Panc1 (cell line): ENCODE measurements around the gene FERMT3. TPM values are rescaled to one million over a fixed set of nuclear protein-coding genes. Genes with fewer than 3 reads are reported as not detected.

Source experiments
- ATAC-seq: fragments of 200-7000 bp; cut with Tn5 transposase; 2 replicates; pipeline ENCODE4 v1.9.1; 2020; ENCODE audit warnings: mild to moderate bottlenecking, moderate library complexity
- BruUV-seq: library from RNA; stranded (reverse); fragments of 400-500 nt; replicated peaks from 2 replicates; lab custom pipeline; 2021; lab: Mats Ljungman, UMichigan
- CTCF ChIA-PET: fragments of 300-600 bp; sonication (Branson Sonifier 250); formaldehyde crosslinking; loops from one replicate; lab custom pipeline; 2022; ENCODE audit warnings: antibody characterized with exemption; lab: Charles Lee
- POLR2A ChIA-PET: fragments of 300-600 bp; sonication (Branson Sonifier 250); formaldehyde crosslinking; loops from one replicate; lab custom pipeline; 2022; ENCODE audit warnings: antibody characterized with exemption; lab: Charles Lee
- DNase-seq: peaks from one replicate; pipeline ENCODE4 v3.0.0-alpha.2; 2010; ENCODE audit warnings: low read depth, low spot score
- H3K27ac ChIP-seq: 2 replicates; pipeline ENCODE4 v1.5.1; 2011; ENCODE audit warnings: mild to moderate bottlenecking, low read length, inconsistent platforms
- H3K27me3 ChIP-seq: fragments of 200-500 bp; sonication (Bioruptor generic); 2 replicates; pipeline ENCODE4 v1.6.0; 2014; ENCODE audit warnings: low read length, inconsistent platforms; ENCODE audit not compliant: control insufficient read depth, insufficient read depth
- H3K36me3 ChIP-seq: fragments of 200-500 bp; sonication (Bioruptor generic); 2 replicates; pipeline ENCODE4 v1.5.1; 2014; ENCODE audit warnings: inconsistent platforms, mild to moderate bottlenecking, low read length, moderate library complexity; ENCODE audit not compliant: control insufficient read depth, insufficient read depth
- H3K4me1 ChIP-seq: 2 replicates; pipeline ENCODE4 v1.5.1; 2011; ENCODE audit warnings: inconsistent platforms, mild to moderate bottlenecking, low read length, moderate library complexity; ENCODE audit not compliant: control insufficient read depth, insufficient read depth
- H3K4me3 ChIP-seq, 2 experiments: 2 replicates each; pipeline ENCODE4 v1.5.1; 2011 to 2012; ENCODE audit warnings: low read depth in 2 of 2, low read length in 2 of 2, mild to moderate bottlenecking in 2 of 2, inconsistent platforms in 1 of 2, moderate library complexity in 1 of 2
- H3K9me3 ChIP-seq: fragments of 200-500 bp; sonication (Bioruptor generic); 2 replicates; pipeline ENCODE4 v1.5.1; 2014; ENCODE audit warnings: low read depth, mild to moderate bottlenecking, inconsistent platforms, low read length, moderate library complexity; ENCODE audit not compliant: control insufficient read depth, insufficient read depth
- POLR2AphosphoS5 ChIP-seq: IDR thresholded peaks from 2 replicates; pipeline ENCODE4 v1.6.1; 2012; ENCODE audit warnings: mild to moderate bottlenecking, low read depth, low read length, moderate library complexity
- SIN3A ChIP-seq: IDR thresholded peaks from 2 replicates; pipeline ENCODE4 v1.6.1; 2012; ENCODE audit warnings: low read depth, mild to moderate bottlenecking, low read length, moderate library complexity, borderline replicate concordance; ENCODE audit not compliant: insufficient read depth
- TCF7L2 ChIP-seq: IDR thresholded peaks from 2 replicates; pipeline ENCODE4 v1.6.1; 2011; ENCODE audit warnings: mild to moderate bottlenecking, low read depth, low read length, inconsistent platforms
- in situ Hi-C: cut with HindIII; loops from 2 replicates; pipeline ENCODE4 v1.10.0; 2016; ENCODE audit warnings: low sequenced_read_pairs, low pct_unique_long_range_greater_than_20kb
- intact Hi-C: fragments of 100-400 bp; cut with micrococcal nuclease; formaldehyde crosslinking; loops from one replicate; pipeline ENCODE4 v1.10.0; 2022; ENCODE audit not compliant: unreplicated experiment
- total RNA-seq: library from RNA; stranded (reverse); gene quantifications from one replicate; pipeline ENCODE4 v1.2.1, GENCODE V29; 2021; ENCODE audit not compliant: unreplicated experiment
- TF ChIP-seq, protein P1 (sequence below): fragments of 450-650 bp; IDR thresholded peaks from 2 replicates; pipeline ENCODE4 v1.5.1; 2017; ENCODE audit warnings: mild to moderate bottlenecking
- TF ChIP-seq, protein P2 (sequence below), 2 experiments: IDR thresholded peaks; 2 replicates each; pipeline ENCODE4 v1.6.1; 2011 to 2012; ENCODE audit warnings: low read depth in 2 of 2, control low read depth in 1 of 2, low read length in 1 of 2, mild to moderate bottlenecking in 1 of 2, moderate library complexity in 1 of 2; ENCODE audit not compliant: insufficient read depth in 1 of 2

FERMT3 gene
- total RNA-seq, 1 experiment from 2014 or later, result 2.9 TPM

DNA sequence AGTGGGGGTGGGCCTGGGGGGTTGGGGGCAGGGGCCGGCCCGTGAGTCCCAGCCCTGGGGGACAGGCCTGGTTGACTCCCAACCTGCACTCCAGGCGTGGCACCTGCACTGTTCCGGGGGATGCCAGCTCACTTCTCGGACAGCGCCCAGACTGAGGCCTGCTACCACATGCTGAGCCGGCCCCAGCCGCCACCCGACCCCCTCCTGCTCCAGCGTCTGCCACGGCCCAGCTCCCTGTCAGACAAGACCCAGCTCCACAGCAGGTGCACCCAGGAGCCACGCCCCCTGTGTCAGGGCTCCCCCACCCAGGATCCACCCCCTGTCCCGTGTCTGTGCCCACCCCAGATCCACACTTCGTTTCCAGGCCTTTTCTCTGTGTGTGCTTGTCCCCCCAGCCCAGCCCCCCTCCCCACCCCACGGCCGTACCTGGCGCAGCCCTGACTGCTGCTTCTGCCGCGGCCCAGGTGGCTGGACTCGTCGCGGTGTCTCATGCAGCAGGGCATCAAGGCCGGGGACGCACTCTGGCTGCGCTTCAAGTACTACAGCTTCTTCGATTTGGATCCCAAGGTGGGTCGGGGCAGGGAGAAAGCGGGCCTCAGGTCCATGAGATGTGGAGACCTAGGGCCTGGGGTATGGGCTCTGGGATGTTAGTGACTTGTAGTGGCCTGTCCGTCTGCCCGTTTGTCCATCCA is 4.8 kb downstream of the FERMT3 start:
- intact Hi-C loops, result no loop called here
- ChIA-PET POLR2A (no interaction called here), CTCF (no interaction called here)
- Histone ChIP-seq H3K4me3 (no peak overlapping the region), H3K27me3 (no peaks in the 10 kb centered on the region), H3K9me3 (no peaks in the 10 kb centered on the region), H3K36me3 (no peaks in the 10 kb centered on the region), H3K27ac (no peak overlapping the region), H3K4me1 (no peaks in the 10 kb centered on the region; the same call in 1 of the 2 replicates)
- TF ChIP-seq SIN3A (no peak), TCF7L2 (no peak), POLR2AphosphoS5 (no peak)
- TF ChIP-seq, protein P1, sequence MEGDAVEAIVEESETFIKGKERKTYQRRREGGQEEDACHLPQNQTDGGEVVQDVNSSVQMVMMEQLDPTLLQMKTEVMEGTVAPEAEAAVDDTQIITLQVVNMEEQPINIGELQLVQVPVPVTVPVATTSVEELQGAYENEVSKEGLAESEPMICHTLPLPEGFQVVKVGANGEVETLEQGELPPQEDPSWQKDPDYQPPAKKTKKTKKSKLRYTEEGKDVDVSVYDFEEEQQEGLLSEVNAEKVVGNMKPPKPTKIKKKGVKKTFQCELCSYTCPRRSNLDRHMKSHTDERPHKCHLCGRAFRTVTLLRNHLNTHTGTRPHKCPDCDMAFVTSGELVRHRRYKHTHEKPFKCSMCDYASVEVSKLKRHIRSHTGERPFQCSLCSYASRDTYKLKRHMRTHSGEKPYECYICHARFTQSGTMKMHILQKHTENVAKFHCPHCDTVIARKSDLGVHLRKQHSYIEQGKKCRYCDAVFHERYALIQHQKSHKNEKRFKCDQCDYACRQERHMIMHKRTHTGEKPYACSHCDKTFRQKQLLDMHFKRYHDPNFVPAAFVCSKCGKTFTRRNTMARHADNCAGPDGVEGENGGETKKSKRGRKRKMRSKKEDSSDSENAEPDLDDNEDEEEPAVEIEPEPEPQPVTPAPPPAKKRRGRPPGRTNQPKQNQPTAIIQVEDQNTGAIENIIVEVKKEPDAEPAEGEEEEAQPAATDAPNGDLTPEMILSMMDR, result no peak
- TF ChIP-seq, protein P2, sequence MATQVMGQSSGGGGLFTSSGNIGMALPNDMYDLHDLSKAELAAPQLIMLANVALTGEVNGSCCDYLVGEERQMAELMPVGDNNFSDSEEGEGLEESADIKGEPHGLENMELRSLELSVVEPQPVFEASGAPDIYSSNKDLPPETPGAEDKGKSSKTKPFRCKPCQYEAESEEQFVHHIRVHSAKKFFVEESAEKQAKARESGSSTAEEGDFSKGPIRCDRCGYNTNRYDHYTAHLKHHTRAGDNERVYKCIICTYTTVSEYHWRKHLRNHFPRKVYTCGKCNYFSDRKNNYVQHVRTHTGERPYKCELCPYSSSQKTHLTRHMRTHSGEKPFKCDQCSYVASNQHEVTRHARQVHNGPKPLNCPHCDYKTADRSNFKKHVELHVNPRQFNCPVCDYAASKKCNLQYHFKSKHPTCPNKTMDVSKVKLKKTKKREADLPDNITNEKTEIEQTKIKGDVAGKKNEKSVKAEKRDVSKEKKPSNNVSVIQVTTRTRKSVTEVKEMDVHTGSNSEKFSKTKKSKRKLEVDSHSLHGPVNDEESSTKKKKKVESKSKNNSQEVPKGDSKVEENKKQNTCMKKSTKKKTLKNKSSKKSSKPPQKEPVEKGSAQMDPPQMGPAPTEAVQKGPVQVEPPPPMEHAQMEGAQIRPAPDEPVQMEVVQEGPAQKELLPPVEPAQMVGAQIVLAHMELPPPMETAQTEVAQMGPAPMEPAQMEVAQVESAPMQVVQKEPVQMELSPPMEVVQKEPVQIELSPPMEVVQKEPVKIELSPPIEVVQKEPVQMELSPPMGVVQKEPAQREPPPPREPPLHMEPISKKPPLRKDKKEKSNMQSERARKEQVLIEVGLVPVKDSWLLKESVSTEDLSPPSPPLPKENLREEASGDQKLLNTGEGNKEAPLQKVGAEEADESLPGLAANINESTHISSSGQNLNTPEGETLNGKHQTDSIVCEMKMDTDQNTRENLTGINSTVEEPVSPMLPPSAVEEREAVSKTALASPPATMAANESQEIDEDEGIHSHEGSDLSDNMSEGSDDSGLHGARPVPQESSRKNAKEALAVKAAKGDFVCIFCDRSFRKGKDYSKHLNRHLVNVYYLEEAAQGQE (IDR thresholded peaks at IDR 0.05; ENCODE audit: insufficient read depth in 1 of 2, low read depth in 2 of 2, low read length in 1 of 2), result no peak
- DNase-seq, result no peak
- no peak for ATAC-seq
- BruUV-seq, result no TSS peak
- in situ Hi-C loops, result no loop called here

DNA sequence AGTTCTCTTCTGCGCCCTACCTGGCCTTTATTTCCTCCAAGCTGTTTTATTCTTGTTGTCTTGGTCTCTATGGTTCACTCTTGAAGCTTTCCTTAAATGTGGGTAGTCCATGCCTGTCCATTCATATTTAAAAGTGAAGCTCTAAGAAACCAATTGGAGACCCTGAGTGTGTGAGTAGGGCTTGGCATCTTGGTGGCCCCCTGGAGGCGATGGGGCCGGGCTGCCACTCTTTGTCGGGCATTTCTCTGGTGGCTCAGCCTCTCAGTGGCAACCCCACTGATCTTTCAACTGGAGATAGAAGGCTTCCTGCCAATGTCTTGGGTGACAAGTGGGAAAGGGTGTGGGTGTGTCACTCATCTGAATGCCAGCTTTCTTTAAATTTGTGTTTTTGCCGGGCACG is 10.4 kb downstream of the FERMT3 start:
- ChIA-PET CTCF (no interaction called here), POLR2A (interaction anchor here (0.7 kb wide), 1 partner anchor 13 kb away, joined by 4 read pairs; no protein-coding TSS in a partner anchor)
- DNase-seq, result no peak
- Histone ChIP-seq H3K27ac (no peak overlapping the region), H3K4me3 (no peak overlapping the region), H3K27me3 (no peaks in the 10 kb centered on the region), H3K36me3 (no peaks in the 10 kb centered on the region), H3K4me1 (no peaks in the 10 kb centered on the region), H3K9me3 (no peaks in the 10 kb centered on the region)
- BruUV-seq, result no TSS peak
- no peak for ATAC-seq
- intact Hi-C loops, result no loop called here
- in situ Hi-C loops, result no loop called here
- TF ChIP-seq, protein P2 (IDR thresholded peaks at IDR 0.05; ENCODE audit: insufficient read depth in 1 of 2, low read depth in 2 of 2, low read length in 1 of 2), result no peak
- TF ChIP-seq, protein P1, result no peak
- TF ChIP-seq SIN3A (no peak), TCF7L2 (no peak), POLR2AphosphoS5 (no peak)
